Erythroblast (primary cell): ENCODE data around the gene PTPRM.

Source experiments
- GATA1 ChIP-seq: IDR thresholded peaks from 2 replicates; pipeline ENCODE4 v1.6.1; 2011; ENCODE audit warnings: low read depth, mild to moderate bottlenecking, control low read depth, low read length, moderate library complexity
- POLR2A ChIP-seq: IDR thresholded peaks from 2 replicates; pipeline ENCODE4 v1.6.1; 2011; ENCODE audit warnings: mild to moderate bottlenecking, low read length

GRCh38 chr18:7927119-7927518, 360.0 kb downstream of the PTPRM start:
- TF ChIP-seq POLR2A: no peak
- no peak for TF ChIP-seq GATA1
